Kidney (tissue), 14 donors: ENCODE results near the gene GALNT1. TPM values are rescaled to one million over a fixed set of nuclear protein-coding genes. Genes with fewer than 3 reads are reported as not detected.
A peak's percentile ranks its signal among the peaks of the same experiment; 100 is the strongest.

Experiments used
- DNase-seq, 5 donors: peaks; one replicate each; pipeline ENCODE4 v3.0.0-alpha.2; 2013 to 2020
- FAIRE-seq: peaks from 2 replicates; lab custom pipeline; 2012; peaks lifted over from hg19 to GRCh38; lab: Jason Lieb, UNC
- H3K27ac ChIP-seq, 2 donors: one replicate each; pipeline ENCODE4 v1.7.0; 2013; ENCODE audit warnings: low read depth in 2 of 2, low read length in 2 of 2, inconsistent platforms in 1 of 2
- H3K27me3 ChIP-seq: one replicate; pipeline ENCODE4 v1.7.1; 2013; ENCODE audit warnings: low read length, inconsistent platforms; ENCODE audit not compliant: control insufficient read depth, insufficient read depth
- H3K36me3 ChIP-seq, 3 donors: one replicate each; pipeline versions ENCODE4 v1.7.0 to v1.7.1; 2013; ENCODE audit warnings: low read length in 3 of 3, control low read depth in 1 of 3, inconsistent platforms in 1 of 3; ENCODE audit not compliant: insufficient read depth in 3 of 3, control insufficient read depth in 2 of 3
- H3K4me1 ChIP-seq, 3 donors: one replicate each; pipeline versions ENCODE4 v1.7.0 to v1.7.1; 2013; ENCODE audit warnings: low read length in 3 of 3, inconsistent platforms in 1 of 3, low read depth in 1 of 3; ENCODE audit not compliant: control insufficient read depth in 2 of 3, insufficient read depth in 2 of 3
- H3K4me3 ChIP-seq, 3 donors: one replicate each; pipeline versions ENCODE4 v1.7.0 to v1.8.1; 2013; ENCODE audit warnings: low read length in 3 of 3, control low read depth in 1 of 3, inconsistent platforms in 1 of 3
- H3K9ac ChIP-seq, 3 donors: one replicate each; pipeline versions ENCODE4 v1.7.0 to v1.7.1; 2013; ENCODE audit warnings: low read length in 3 of 3, control low read depth in 1 of 3, inconsistent platforms in 1 of 3
- H3K9me3 ChIP-seq, 3 donors: one replicate each; pipeline versions ENCODE4 v1.7.0 to v1.7.1; 2013; ENCODE audit warnings: low read length in 3 of 3, control low read depth in 1 of 3, inconsistent platforms in 1 of 3; ENCODE audit not compliant: control insufficient read depth in 2 of 3, insufficient read depth in 1 of 3
- CTCF ChIP-seq: IDR thresholded peaks from 3 replicates; pipeline ENCODE4 v1.5.1; 2012; ENCODE audit warnings: mild to moderate bottlenecking, moderate library complexity, borderline replicate concordance; ENCODE audit not compliant: insufficient read depth; ENCODE audit errors: extremely low read depth
- intact Hi-C: fragments of 100-400 bp; cut with DNase I; formaldehyde crosslinking; loops from one replicate; pipeline ENCODE4 v1.11.1; 2022
- polyA plus RNA-seq: library from polyadenylated mRNA; stranded (reverse); fragments of 350-450 nt; fragmentation: Illumina TruSeq; extraction: RNeasy Lipid Tissue Mini Kit (QIAGEN cat#74804); gene quantifications from one replicate; pipeline ENCODE4 v1.2.3, GENCODE V29; 2014; ENCODE audit warnings: low read depth, low replicate concordance; ENCODE audit not compliant: insufficient read depth
- total RNA-seq: library from RNA; stranded (reverse); fragmentation: NEBNext Ultra II Directional; extraction: Animal tissue kit (Norgen Biotek cat#: 25700); gene quantifications from one replicate; pipeline ENCODE4 v1.2.1, GENCODE V29; 2021
- donor health status: control.
- donor health status: control.
- donor health status: control.
- donor health status: control.
- donor health status: control.
- donor health status: DM: yes; HTN: yes; CAD: no.
- donor health status: Normal renal cell carcinoma (clear cell type).

GALNT1 gene
- total and polyA plus RNA-seq, 2 donors from 2014 or later, result 11.8 to 59.3 TPM

- Histone ChIP-seq H3K36me3 (no peaks in the 10 kb centered on the region), H3K9ac (no peak overlapping the region), H3K27ac (no peak overlapping the region), H3K9me3 (peaks cover 0 to 5% (median 0%) of the 10 kb centered on the region in 3 donors), H3K4me1 (no peaks in the 10 kb centered on the region), H3K27me3 (no peaks in the 10 kb centered on the region), H3K4me3 (no peak overlapping the region)
- no peak for TF ChIP-seq CTCF
- intact Hi-C loops, result no loop called here
- FAIRE-seq (no peak), DNase-seq (no peak)
Measured at GRCh38 chr18:35653392-35654135, 72.0 kb downstream of the GALNT1 start.

GRCh38 chr18:35658112-35658511, 76.6 kb downstream of the GALNT1 start:
- DNase-seq, result no peak
- Histone ChIP-seq H3K4me3 (no peak overlapping the region), H3K4me1 (no peaks in the 10 kb centered on the region), H3K27ac (no peak overlapping the region), H3K27me3 (no peaks in the 10 kb centered on the region), H3K9me3 (no peaks in the 10 kb centered on the region), H3K9ac (no peak overlapping the region), H3K36me3 (no peaks in the 10 kb centered on the region)
- no peak for FAIRE-seq
- TF ChIP-seq CTCF, result no peak
- intact Hi-C loops, result no loop called here

- FAIRE-seq, result no peak
Measured at GRCh38 chr18:35661483-35662146, 80.1 kb downstream of the GALNT1 start.

More at GRCh38 chr18:35661483-35662146, 80.1 kb downstream of the GALNT1 start:
- H3K27ac ChIP-seq, result no peak overlapping the region
- intact Hi-C loops, result no loop called here
- H3K9me3 ChIP-seq, result no peaks in the 10 kb centered on the region
- H3K27me3 ChIP-seq, result no peaks in the 10 kb centered on the region
- no peak overlapping the region for H3K9ac ChIP-seq
- peaks cover 0 to 5% (median 2%) of the 10 kb centered on the region in 3 donors for H3K36me3 ChIP-seq
- no peak for TF ChIP-seq CTCF
- DNase-seq, result peak in 2 of 5 donors; percentile 1 to 13
- no peaks in the 10 kb centered on the region for H3K4me1 ChIP-seq
- no peak overlapping the region for H3K4me3 ChIP-seq
